Heart left ventricle (tissue), 16 donors: Measurements from ENCODE around the gene PCSK6. TPM values are rescaled to one million over a fixed set of nuclear protein-coding genes. Genes with fewer than 3 reads are reported as not detected.

Experiments used
- ATAC-seq, 4 donors: fragments of 200-7000 bp; cut with Tn5 transposase; one replicate each; pipeline ENCODE4 v1.9.1; 2020 to 2022; ENCODE audit warnings: moderate library complexity in 4 of 4, mild to moderate bottlenecking in 3 of 4, moderate number of reproducible peaks in 1 of 4
- DNase-seq, 5 donors: peaks; one replicate each; pipeline ENCODE4 v3.0.0-alpha.2; 2020
- H3K27ac ChIP-seq, 12 donors: fragments of 200-600 bp; sonication (generic) in 4 of 12; one replicate each; pipeline versions ENCODE4 v1.5.0 to v1.8.0; 2016 to 2022; ENCODE audit warnings: mild to moderate bottlenecking in 2 of 12
- H3K27me3 ChIP-seq, 9 donors: fragments of 200-600 bp; sonication (generic) in 2 of 9; one replicate each; pipeline versions ENCODE4 v1.5.1 to v1.8.0; 2016 to 2022; ENCODE audit warnings: mild to moderate bottlenecking in 3 of 9
- H3K36me3 ChIP-seq, 9 donors: fragments of 200-600 bp; sonication (generic) in 2 of 9; one replicate each; pipeline versions ENCODE4 v1.5.0 to v1.8.0; 2018 to 2022; ENCODE audit warnings: mild to moderate bottlenecking in 2 of 9
- H3K4me1 ChIP-seq, 12 donors: fragments of 200-600 bp; sonication (generic) in 4 of 12; one replicate each; pipeline versions ENCODE4 v1.5.0 to v1.8.0; 2016 to 2022; ENCODE audit warnings: mild to moderate bottlenecking in 3 of 12
- H3K4me3 ChIP-seq, 12 donors: fragments of 200-600 bp; sonication (generic) in 4 of 12; one replicate each; pipeline versions ENCODE4 v1.5.0 to v1.8.0; 2017 to 2022; ENCODE audit warnings: mild to moderate bottlenecking in 9 of 12, moderate library complexity in 4 of 12
- H3K9me3 ChIP-seq, 12 donors: fragments of 200-600 bp; sonication (generic) in 4 of 12; one replicate each; pipeline versions ENCODE4 v1.5.0 to v1.8.0; 2016 to 2022; ENCODE audit warnings: mild to moderate bottlenecking in 1 of 12
- POLR2A ChIP-seq, 2 donors: fragments of 450-650 bp; IDR thresholded peaks; one replicate each; pipeline ENCODE4 v1.6.1; 2017; ENCODE audit warnings: antibody characterized with exemption in 2 of 2, mild to moderate bottlenecking in 2 of 2, moderate library complexity in 2 of 2
- WGBS, 4 donors: extraction: QIAGEN DNeasy Blood & Tissue Kit in 2 of 4; methylation state at CpG; one replicate each; pipeline versions ENCODE4 v1.1.5 to v1.1.7; 2013 to 2018; 5-methylcytosine and 5-hydroxymethylcytosine counted together
- intact Hi-C, 10 donors: fragments of 100-400 bp; cut with DNase I; formaldehyde crosslinking; loops; one replicate each; pipeline versions ENCODE4 v1.11.1 to v1.14.2; 2022
- polyA plus RNA-seq, 2 donors: library from polyadenylated mRNA; stranded (reverse); fragments of 200-250 nt; gene quantifications; one replicate each; pipeline ENCODE4 v1.2.3, GENCODE V29; 2013
- total RNA-seq, 9 donors: library from RNA; depleted of rRNA in 2 of 9; stranded (reverse); fragments of >200 nt in 2 of 9; fragmentation: NEBNext Ultra II Directional in 3 of 9; extraction: Animal tissue kit (Norgen Biotek cat#: 25700) in 3 of 9; gene quantifications; one replicate each; pipeline versions ENCODE4 v1.1.0 to v1.2.4, GENCODE V29; 2016 to 2023
- TF ChIP-seq, protein P1 (sequence below), 12 donors: fragments of 200-600 bp; sonication (generic) in 4 of 12; IDR thresholded peaks; one replicate each; pipeline versions ENCODE4 v1.5.0 to v1.8.0; 2018 to 2022; ENCODE audit warnings: antibody characterized with exemption in 12 of 12, mild to moderate bottlenecking in 5 of 12
- donor health status: ischemic (EF 13 %, LVEDD 7.1; RV severe dilation, severe dysfunction).
- donor health status: healthy with polysubstance abuse.
- donor health status: DM: no; HTN: yes; CAD: no.
- donor health status: DM: no; HTN: no; CAD: no.
- donor health status: ischemic (EF 25% LVEDD 6.9; RV normal size, moderate dysfunction).
- donor health status: ischemic (EF 25% LVEDD 5.7; RV mildly dilated, moderate dysfunction).
- donor health status: healthy.
- donor health status: DM: yes; HTN: yes; CAD: no.
- donor health status: ischemic (EF 35%, LVEDD 5.7; RV mildly dilated, moderate dysfunction).
- donor health status: nonischemic (EF 11% LVEDD 7.7; RV severe dilation, severe dysfunction).
- donor health status: DM: yes; HTN: yes; CAD: no.
- donor health status: PGD.
- donor health status: ischemic (EF 29% LVEDD 5.4; RV normal size, mild dysfunction).
- donor health status: nonischemic (EF 23%, LVEDD 6.1; RV moderate dilation, normal function).

PCSK6 gene
- total and polyA plus RNA-seq, 11 donors = 7.3 to 41.7 (median 22.3) TPM

- Histone ChIP-seq H3K36me3 (peaks cover 0 to 55% (median 4%) of the 10 kb centered on the region in 9 donors), H3K9me3 (no peaks in the 10 kb centered on the region), H3K4me1 (no peaks in the 10 kb centered on the region), H3K27me3 (no peaks in the 10 kb centered on the region), H3K4me3 (no peak overlapping the region), H3K27ac (no peak overlapping the region)
- WGBS, 4 donors = 90 to 93% (median 91%) methylated on average over 18 of the region's 18 CpGs
- ATAC-seq (no peak), DNase-seq (no peak)
- TF ChIP-seq POLR2A (IDR thresholded peaks at IDR 0.05) = no peak
- TF ChIP-seq, protein P1, sequence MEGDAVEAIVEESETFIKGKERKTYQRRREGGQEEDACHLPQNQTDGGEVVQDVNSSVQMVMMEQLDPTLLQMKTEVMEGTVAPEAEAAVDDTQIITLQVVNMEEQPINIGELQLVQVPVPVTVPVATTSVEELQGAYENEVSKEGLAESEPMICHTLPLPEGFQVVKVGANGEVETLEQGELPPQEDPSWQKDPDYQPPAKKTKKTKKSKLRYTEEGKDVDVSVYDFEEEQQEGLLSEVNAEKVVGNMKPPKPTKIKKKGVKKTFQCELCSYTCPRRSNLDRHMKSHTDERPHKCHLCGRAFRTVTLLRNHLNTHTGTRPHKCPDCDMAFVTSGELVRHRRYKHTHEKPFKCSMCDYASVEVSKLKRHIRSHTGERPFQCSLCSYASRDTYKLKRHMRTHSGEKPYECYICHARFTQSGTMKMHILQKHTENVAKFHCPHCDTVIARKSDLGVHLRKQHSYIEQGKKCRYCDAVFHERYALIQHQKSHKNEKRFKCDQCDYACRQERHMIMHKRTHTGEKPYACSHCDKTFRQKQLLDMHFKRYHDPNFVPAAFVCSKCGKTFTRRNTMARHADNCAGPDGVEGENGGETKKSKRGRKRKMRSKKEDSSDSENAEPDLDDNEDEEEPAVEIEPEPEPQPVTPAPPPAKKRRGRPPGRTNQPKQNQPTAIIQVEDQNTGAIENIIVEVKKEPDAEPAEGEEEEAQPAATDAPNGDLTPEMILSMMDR (IDR thresholded peaks at IDR 0.05) = no peak
- intact Hi-C loops = loop anchor here in 2 of 10 donors (10.0 kb wide), 2 partner anchors 45 to 115 kb away; no protein-coding TSS in a partner anchor
Measured at GRCh38 chr15:101429646-101430045, 59.9 kb downstream of the PCSK6 start.

DNA sequence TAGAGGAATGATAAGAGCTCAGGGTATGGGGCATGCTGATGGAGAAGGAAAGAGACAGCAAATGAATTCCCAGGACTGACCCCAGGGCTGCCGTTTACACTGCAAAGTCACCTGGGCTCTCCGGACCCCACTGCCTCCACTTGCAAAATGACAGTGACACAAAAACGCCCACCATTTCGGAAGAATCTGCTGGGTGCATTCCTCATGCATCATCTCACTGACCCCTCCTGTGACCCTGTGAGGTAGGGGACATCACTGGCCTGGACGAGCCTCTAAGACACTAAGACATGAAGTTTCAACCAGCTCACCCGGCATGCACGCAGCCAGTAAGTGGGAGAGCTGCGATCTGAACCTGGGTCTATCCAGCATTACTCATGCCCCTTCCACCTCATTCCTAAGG lies 60.3 kb downstream of the PCSK6 start:
- TF ChIP-seq, protein P1 (IDR thresholded peaks at IDR 0.05) = no peak
- TF ChIP-seq POLR2A (IDR thresholded peaks at IDR 0.05) = no peak
- no peak overlapping the region for H3K4me3 ChIP-seq
- H3K27me3 ChIP-seq = no peaks in the 10 kb centered on the region
- DNase-seq (no peak), ATAC-seq (no peak)
- no peaks in the 10 kb centered on the region for H3K4me1 ChIP-seq
- intact Hi-C loops = loop anchor here in 1 of 10 donors (10.0 kb wide), 1 partner anchor 114 kb away; no protein-coding TSS in a partner anchor
- WGBS, 4 donors = 79 to 86% (median 81%) methylated on average over 8 of the region's 8 CpGs
- no peak overlapping the region for H3K27ac ChIP-seq
- H3K9me3 ChIP-seq = no peaks in the 10 kb centered on the region
- H3K36me3 ChIP-seq = peaks cover 0 to 57% (median 4%) of the 10 kb centered on the region in 9 donors

- intact Hi-C loops = loop anchor here in 1 of 10 donors (10.0 kb wide), 1 partner anchor 114 kb away; no protein-coding TSS in a partner anchor
- Histone ChIP-seq H3K4me1 (no peaks in the 10 kb centered on the region), H3K4me3 (no peak overlapping the region), H3K27me3 (no peaks in the 10 kb centered on the region), H3K36me3 (peaks cover 0 to 58% (median 4%) of the 10 kb centered on the region in 9 donors), H3K9me3 (no peaks in the 10 kb centered on the region), H3K27ac (no peak overlapping the region)
- no peak for ATAC-seq
- DNase-seq = no peak
- WGBS, 4 donors = 70 to 77% (median 76%) methylated on average over 12 of the region's 12 CpGs
- TF ChIP-seq, protein P1 (IDR thresholded peaks at IDR 0.05) = no peak
- TF ChIP-seq POLR2A (IDR thresholded peaks at IDR 0.05) = no peak
Measured at GRCh38 chr15:101428758-101429157, 60.7 kb downstream of the PCSK6 start.

DNA sequence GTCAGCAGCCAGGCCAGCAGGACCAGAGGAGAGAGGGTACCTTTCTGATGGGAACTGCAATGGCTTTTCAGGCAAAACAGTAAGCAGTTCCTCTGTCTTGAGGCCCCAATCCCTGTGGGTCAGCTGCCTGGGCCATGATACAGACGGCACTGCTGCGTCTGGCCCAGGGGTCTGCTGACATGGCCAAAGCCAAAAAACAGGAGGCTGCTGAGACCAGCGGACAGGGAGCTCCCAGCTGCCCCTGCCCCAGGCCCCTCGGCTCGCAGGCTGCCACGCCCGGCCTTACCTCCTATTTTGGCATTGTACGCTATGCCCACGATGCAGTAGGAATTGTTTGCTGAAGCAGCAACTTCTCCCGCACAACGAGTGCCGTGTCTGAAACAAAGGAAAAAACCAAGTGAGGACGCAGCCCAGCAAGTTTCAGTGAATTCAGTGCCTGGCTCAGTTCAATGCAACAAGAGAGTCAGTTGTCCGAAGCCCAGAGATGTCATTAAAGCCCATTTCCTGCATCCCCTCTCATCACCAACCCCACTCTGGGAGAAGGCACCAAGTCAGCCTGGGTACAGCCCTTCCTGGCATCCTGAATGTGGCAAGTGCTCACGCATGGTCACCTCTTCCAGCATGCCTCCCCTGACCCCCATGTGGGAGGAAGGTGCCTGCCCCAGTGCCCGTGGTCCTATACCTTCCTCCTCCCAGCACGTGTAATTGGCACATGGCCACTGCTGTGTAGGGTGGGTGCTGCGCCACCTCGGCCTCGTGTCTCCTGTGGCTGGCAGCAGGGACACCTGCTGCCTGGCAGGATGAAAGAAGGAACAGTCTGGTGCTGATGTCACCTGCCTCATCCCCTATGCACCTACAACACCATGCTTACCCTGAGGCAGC lies 61.7 kb downstream of the PCSK6 start:
- Histone ChIP-seq H3K9me3 (peaks cover 0 to 3% (median 0%) of the 10 kb centered on the region in 12 donors), H3K4me1 (no peaks in the 10 kb centered on the region), H3K4me3 (no peak overlapping the region), H3K36me3 (peaks cover 0 to 64% (median 4%) of the 10 kb centered on the region in 9 donors), H3K27ac (no peak overlapping the region), H3K27me3 (no peaks in the 10 kb centered on the region)
- WGBS, 4 donors = 86 to 93% (median 89%) methylated on average over 20 of the region's 20 CpGs
- intact Hi-C loops = loop anchor here in 1 of 10 donors (10.0 kb wide), 1 partner anchor 113 kb away; no protein-coding TSS in a partner anchor
- TF ChIP-seq, protein P1 (IDR thresholded peaks at IDR 0.05) = no peak
- TF ChIP-seq POLR2A (IDR thresholded peaks at IDR 0.05) = no peak
- no peak for DNase-seq
- no peak for ATAC-seq
